Suprapubic skin (tissue), 4 donors: ENCODE results near the gene ZNF555. TPM values are rescaled to one million over a fixed set of nuclear protein-coding genes. Genes with fewer than 3 reads are reported as not detected.

Source experiments
- DNase-seq, 2 donors: peaks; one replicate each; pipeline ENCODE4 v3.0.0-alpha.2; 2019; ENCODE audit warnings: low spot score in 2 of 2
- H3K27ac ChIP-seq: fragments of 200-600 bp; sonication (generic); one replicate; pipeline ENCODE4 v1.5.1; 2019
- H3K27me3 ChIP-seq: fragments of 200-600 bp; sonication (generic); one replicate; pipeline ENCODE4 v1.5.1; 2019
- H3K36me3 ChIP-seq: fragments of 200-600 bp; sonication (generic); one replicate; pipeline ENCODE4 v1.5.1; 2019
- H3K4me1 ChIP-seq: fragments of 200-600 bp; sonication (generic); one replicate; pipeline ENCODE4 v1.5.1; 2019
- H3K4me3 ChIP-seq: fragments of 200-600 bp; sonication (generic); one replicate; pipeline ENCODE4 v1.5.1; 2019; ENCODE audit warnings: mild to moderate bottlenecking
- H3K9me3 ChIP-seq: fragments of 200-600 bp; sonication (generic); one replicate; pipeline ENCODE4 v1.5.1; 2019
- EP300 ChIP-seq: sonication (generic); formaldehyde crosslinking; IDR thresholded peaks from one replicate; pipeline ENCODE4 v1.6.1; 2017; ENCODE audit warnings: antibody characterized with exemption
- POLR2A ChIP-seq, 2 donors: fragments of 450-650 bp; IDR thresholded peaks; one replicate each; pipeline ENCODE4 v1.6.1; 2017; ENCODE audit warnings: antibody characterized with exemption in 2 of 2, mild to moderate bottlenecking in 2 of 2, moderate library complexity in 2 of 2
- POLR2AphosphoS5 ChIP-seq, 3 donors: sonication (generic); formaldehyde crosslinking; IDR thresholded peaks; one replicate each; pipeline ENCODE4 v1.6.1; 2017; ENCODE audit warnings: antibody characterized with exemption in 3 of 3
- WGBS: methylation state at CpG from one replicate; pipeline ENCODE4 v1.1.5; 2018; 5-methylcytosine and 5-hydroxymethylcytosine counted together
- total RNA-seq, 4 donors: library from RNA; depleted of rRNA; stranded (reverse); fragments of >200 nt; gene quantifications; one replicate each; pipeline ENCODE4 v1.1.0, GENCODE V29; 2016
- TF ChIP-seq, protein P1 (sequence below), 2 donors: fragments of 200-600 bp in 1 of 2; fragments of 450-650 bp in 1 of 2; sonication (generic) in 1 of 2; IDR thresholded peaks; one replicate each; pipeline ENCODE4 v1.5.1; 2016 to 2019; ENCODE audit warnings: antibody characterized with exemption in 2 of 2, mild to moderate bottlenecking in 1 of 2, moderate library complexity in 1 of 2

Gene ZNF555
- total RNA-seq, 4 donors from 2014 or later, result 2.5 to 7.6 (median 4.5) TPM

GRCh38 chr19:2824129-2824528 lies 17.1 kb upstream of the ZNF555 start:
- no peak for TF ChIP-seq EP300
- TF ChIP-seq POLR2AphosphoS5 (IDR thresholded peaks at IDR 0.05), result no peak
- TF ChIP-seq POLR2A (IDR thresholded peaks at IDR 0.05), result no peak
- TF ChIP-seq, protein P1, sequence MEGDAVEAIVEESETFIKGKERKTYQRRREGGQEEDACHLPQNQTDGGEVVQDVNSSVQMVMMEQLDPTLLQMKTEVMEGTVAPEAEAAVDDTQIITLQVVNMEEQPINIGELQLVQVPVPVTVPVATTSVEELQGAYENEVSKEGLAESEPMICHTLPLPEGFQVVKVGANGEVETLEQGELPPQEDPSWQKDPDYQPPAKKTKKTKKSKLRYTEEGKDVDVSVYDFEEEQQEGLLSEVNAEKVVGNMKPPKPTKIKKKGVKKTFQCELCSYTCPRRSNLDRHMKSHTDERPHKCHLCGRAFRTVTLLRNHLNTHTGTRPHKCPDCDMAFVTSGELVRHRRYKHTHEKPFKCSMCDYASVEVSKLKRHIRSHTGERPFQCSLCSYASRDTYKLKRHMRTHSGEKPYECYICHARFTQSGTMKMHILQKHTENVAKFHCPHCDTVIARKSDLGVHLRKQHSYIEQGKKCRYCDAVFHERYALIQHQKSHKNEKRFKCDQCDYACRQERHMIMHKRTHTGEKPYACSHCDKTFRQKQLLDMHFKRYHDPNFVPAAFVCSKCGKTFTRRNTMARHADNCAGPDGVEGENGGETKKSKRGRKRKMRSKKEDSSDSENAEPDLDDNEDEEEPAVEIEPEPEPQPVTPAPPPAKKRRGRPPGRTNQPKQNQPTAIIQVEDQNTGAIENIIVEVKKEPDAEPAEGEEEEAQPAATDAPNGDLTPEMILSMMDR (IDR thresholded peaks at IDR 0.05), result no peak
- H3K9me3 ChIP-seq, result no peaks in the 10 kb centered on the region
- H3K27ac ChIP-seq, result no peak overlapping the region
- no peaks in the 10 kb centered on the region for H3K27me3 ChIP-seq
- DNase-seq, result no peak
- no peak overlapping the region for H3K4me3 ChIP-seq
- WGBS, result 61% methylated on average over 3 of the region's 8 CpGs
- H3K36me3 ChIP-seq, result peaks cover 21% of the 10 kb centered on the region
- H3K4me1 ChIP-seq, result peaks cover 17% of the 10 kb centered on the region

DNA sequence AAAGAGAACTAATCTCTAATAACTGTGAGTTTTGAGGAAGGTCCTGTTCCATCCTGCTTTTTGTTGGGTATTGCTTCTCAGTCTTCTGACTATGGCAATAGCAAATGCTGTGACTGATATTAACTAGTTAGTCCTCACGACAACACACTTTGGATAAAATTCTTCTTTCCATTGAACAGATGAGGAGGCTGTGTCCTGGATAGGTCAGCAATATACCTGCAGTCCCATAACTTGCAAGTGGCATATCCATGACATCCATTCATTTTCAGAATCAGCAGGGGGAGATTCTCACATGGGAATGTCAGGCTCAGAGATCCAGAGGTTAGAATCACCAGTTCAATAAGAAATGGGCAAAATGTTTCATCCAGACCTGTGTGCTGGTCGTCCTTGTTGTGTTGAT lies 14.3 kb upstream of the ZNF555 start:
- H3K27me3 ChIP-seq, result no peaks in the 10 kb centered on the region

GRCh38 chr19:2827840-2828489 lies 13.3 kb upstream of the ZNF555 start:
- peaks cover 31% of the 10 kb centered on the region for H3K36me3 ChIP-seq
- TF ChIP-seq POLR2AphosphoS5 (IDR thresholded peaks at IDR 0.05) (no peak), POLR2A (IDR thresholded peaks at IDR 0.05) (no peak), EP300 (no peak)
- TF ChIP-seq, protein P1 (IDR thresholded peaks at IDR 0.05), result no peak
- no peak for DNase-seq
- no peaks in the 10 kb centered on the region for H3K4me1 ChIP-seq
- H3K9me3 ChIP-seq, result peaks cover 4% of the 10 kb centered on the region
- 94% methylated on average over 13 of the region's 13 CpGs for WGBS
- H3K4me3 ChIP-seq, result no peak overlapping the region
- no peaks in the 10 kb centered on the region for H3K27me3 ChIP-seq
- no peak overlapping the region for H3K27ac ChIP-seq

More for the DNA sequence above, 14.3 kb upstream of the ZNF555 start:
- Histone ChIP-seq H3K4me3 (no peak overlapping the region), H3K27ac (no peak overlapping the region), H3K4me1 (no peaks in the 10 kb centered on the region), H3K36me3 (peaks cover 21% of the 10 kb centered on the region), H3K9me3 (no peaks in the 10 kb centered on the region)
- no peak for TF ChIP-seq POLR2A (IDR thresholded peaks at IDR 0.05)
- no peak for TF ChIP-seq POLR2AphosphoS5 (IDR thresholded peaks at IDR 0.05)
- TF ChIP-seq EP300, result no peak
- TF ChIP-seq, protein P1 (IDR thresholded peaks at IDR 0.05), result no peak
- DNase-seq, result no peak
- 86% methylated on average over 2 of the region's 2 CpGs for WGBS

GRCh38 chr19:2834294-2834871 lies 6.9 kb upstream of the ZNF555 start:
- no peaks in the 10 kb centered on the region for H3K27me3 ChIP-seq
- 97% methylated on average over 19 of the region's 19 CpGs for WGBS

GRCh38 chr19:2837430-2837829 lies 3.8 kb upstream of the ZNF555 start:
- Histone ChIP-seq H3K4me1 (peaks cover 14% of the 10 kb centered on the region), H3K4me3 (no peak overlapping the region), H3K27ac (no peak overlapping the region), H3K9me3 (peaks cover 19% of the 10 kb centered on the region), H3K27me3 (no peaks in the 10 kb centered on the region), H3K36me3 (peaks cover 26% of the 10 kb centered on the region)
- TF ChIP-seq POLR2AphosphoS5 (IDR thresholded peaks at IDR 0.05) (no peak), POLR2A (IDR thresholded peaks at IDR 0.05) (no peak), EP300 (no peak)
- TF ChIP-seq, protein P1 (IDR thresholded peaks at IDR 0.05), result no peak
- no peak for DNase-seq
- 99% methylated on average over 4 of the region's 4 CpGs for WGBS

More at GRCh38 chr19:2834294-2834871, 6.9 kb upstream of the ZNF555 start:
- H3K4me3 ChIP-seq, result no peak overlapping the region
- no peaks in the 10 kb centered on the region for H3K4me1 ChIP-seq
- no peak for DNase-seq
- peaks cover 19% of the 10 kb centered on the region for H3K9me3 ChIP-seq
- no peak overlapping the region for H3K27ac ChIP-seq
- no peak for TF ChIP-seq POLR2A (IDR thresholded peaks at IDR 0.05)
- peaks cover 30% of the 10 kb centered on the region for H3K36me3 ChIP-seq
